Measurements from ENCODE around the gene CALCOCO2. TPM values are rescaled to one million over a fixed set of nuclear protein-coding genes. Genes with fewer than 3 reads are reported as not detected.

The CALCOCO2 gene
- total and polyA plus RNA-seq, 2 of the 13 experiments (the other 11 are each of a cell fraction or from before 2014, with no cell fraction given), result 72.9 to 111 TPM

DNA sequence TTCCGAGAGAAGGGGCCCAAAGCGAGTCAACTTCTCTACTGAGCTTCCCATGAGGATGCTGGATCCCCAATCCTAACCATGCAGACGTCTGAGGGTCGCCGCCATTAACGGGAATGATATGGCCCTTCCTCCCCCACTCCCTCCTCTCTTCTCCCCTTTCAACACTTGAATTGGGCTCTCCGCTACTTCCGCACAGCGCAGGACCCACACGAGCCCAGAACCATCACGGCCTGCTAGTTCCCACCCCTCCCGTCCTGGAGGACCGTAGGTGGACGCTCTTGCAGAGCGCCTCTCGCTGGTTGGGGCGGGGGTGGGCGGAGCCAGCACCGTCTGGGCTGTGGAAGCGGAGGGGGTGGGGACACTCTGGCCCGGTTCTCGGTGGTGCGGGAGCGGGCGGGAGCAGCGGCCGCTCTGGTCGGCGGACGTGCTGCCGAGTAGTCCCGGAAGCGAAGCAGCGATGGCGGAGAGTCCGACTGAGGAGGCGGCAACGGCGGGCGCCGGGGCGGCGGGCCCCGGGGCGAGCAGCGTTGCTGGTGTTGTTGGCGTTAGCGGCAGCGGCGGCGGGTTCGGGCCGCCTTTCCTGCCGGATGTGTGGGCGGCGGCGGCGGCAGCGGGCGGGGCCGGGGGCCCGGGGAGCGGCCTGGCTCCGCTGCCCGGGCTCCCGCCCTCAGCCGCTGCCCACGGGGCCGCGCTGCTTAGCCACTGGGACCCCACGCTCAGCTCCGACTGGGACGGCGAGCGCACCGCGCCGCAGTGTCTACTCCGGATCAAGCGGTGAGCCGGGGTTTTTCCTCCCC, 77.4 kb downstream of the CALCOCO2 start, which contains the start of gene UBE2Z (continued):
- peak; percentile 95 for TF ChIP-seq REPIN1 (CRISPR knock-in tag; IDR thresholded peaks at IDR 0.05; ENCODE audit: borderline replicate concordance, low read depth)
- no peak for TF ChIP-seq RAD51 (IDR thresholded peaks at IDR 0.05; ENCODE audit: borderline replicate concordance)
- TF ChIP-seq, protein P1, sequence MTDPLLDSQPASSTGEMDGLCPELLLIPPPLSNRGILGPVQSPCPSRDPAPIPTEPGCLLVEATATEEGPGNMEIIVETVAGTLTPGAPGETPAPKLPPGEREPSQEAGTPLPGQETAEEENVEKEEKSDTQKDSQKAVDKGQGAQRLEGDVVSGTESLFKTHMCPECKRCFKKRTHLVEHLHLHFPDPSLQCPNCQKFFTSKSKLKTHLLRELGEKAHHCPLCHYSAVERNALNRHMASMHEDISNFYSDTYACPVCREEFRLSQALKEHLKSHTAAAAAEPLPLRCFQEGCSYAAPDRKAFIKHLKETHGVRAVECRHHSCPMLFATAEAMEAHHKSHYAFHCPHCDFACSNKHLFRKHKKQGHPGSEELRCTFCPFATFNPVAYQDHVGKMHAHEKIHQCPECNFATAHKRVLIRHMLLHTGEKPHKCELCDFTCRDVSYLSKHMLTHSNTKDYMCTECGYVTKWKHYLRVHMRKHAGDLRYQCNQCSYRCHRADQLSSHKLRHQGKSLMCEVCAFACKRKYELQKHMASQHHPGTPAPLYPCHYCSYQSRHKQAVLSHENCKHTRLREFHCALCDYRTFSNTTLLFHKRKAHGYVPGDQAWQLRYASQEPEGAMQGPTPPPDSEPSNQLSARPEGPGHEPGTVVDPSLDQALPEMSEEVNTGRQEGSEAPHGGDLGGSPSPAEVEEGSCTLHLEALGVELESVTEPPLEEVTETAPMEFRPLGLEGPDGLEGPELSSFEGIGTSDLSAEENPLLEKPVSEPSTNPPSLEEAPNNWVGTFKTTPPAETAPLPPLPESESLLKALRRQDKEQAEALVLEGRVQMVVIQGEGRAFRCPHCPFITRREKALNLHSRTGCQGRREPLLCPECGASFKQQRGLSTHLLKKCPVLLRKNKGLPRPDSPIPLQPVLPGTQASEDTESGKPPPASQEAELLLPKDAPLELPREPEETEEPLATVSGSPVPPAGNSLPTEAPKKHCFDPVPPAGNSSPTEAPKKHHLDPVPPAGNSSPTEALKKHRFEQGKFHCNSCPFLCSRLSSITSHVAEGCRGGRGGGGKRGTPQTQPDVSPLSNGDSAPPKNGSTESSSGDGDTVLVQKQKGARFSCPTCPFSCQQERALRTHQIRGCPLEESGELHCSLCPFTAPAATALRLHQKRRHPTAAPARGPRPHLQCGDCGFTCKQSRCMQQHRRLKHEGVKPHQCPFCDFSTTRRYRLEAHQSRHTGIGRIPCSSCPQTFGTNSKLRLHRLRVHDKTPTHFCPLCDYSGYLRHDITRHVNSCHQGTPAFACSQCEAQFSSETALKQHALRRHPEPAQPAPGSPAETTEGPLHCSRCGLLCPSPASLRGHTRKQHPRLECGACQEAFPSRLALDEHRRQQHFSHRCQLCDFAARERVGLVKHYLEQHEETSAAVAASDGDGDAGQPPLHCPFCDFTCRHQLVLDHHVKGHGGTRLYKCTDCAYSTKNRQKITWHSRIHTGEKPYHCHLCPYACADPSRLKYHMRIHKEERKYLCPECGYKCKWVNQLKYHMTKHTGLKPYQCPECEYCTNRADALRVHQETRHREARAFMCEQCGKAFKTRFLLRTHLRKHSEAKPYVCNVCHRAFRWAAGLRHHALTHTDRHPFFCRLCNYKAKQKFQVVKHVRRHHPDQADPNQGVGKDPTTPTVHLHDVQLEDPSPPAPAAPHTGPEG (CRISPR knock-in tag; IDR thresholded peaks at IDR 0.05), result no peak; the same call in 1 of the 2 replicates
- peak; percentile 98 for TF ChIP-seq ZNF34 (CRISPR knock-in tag; IDR thresholded peaks at IDR 0.05; ENCODE audit: borderline replicate concordance)
- TF ChIP-seq ZNF549 (CRISPR knock-in tag; IDR thresholded peaks at IDR 0.05), result no peak
- TF ChIP-seq HMG20B (CRISPR knock-in tag; conservative IDR thresholded peaks at IDR 0.05), result no peak
- TF ChIP-seq, protein P2, sequence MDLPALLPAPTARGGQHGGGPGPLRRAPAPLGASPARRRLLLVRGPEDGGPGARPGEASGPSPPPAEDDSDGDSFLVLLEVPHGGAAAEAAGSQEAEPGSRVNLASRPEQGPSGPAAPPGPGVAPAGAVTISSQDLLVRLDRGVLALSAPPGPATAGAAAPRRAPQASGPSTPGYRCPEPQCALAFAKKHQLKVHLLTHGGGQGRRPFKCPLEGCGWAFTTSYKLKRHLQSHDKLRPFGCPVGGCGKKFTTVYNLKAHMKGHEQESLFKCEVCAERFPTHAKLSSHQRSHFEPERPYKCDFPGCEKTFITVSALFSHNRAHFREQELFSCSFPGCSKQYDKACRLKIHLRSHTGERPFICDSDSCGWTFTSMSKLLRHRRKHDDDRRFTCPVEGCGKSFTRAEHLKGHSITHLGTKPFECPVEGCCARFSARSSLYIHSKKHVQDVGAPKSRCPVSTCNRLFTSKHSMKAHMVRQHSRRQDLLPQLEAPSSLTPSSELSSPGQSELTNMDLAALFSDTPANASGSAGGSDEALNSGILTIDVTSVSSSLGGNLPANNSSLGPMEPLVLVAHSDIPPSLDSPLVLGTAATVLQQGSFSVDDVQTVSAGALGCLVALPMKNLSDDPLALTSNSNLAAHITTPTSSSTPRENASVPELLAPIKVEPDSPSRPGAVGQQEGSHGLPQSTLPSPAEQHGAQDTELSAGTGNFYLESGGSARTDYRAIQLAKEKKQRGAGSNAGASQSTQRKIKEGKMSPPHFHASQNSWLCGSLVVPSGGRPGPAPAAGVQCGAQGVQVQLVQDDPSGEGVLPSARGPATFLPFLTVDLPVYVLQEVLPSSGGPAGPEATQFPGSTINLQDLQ (CRISPR knock-in tag; IDR thresholded peaks at IDR 0.05), result no peak
- peak; percentile 95 for TF ChIP-seq KAT7 (CRISPR knock-in tag; IDR thresholded peaks at IDR 0.05; ENCODE audit: borderline replicate concordance)
- TF ChIP-seq ZEB1 (IDR thresholded peaks at IDR 0.05; ENCODE audit: insufficient replicate concordance, low read depth), result no peak
- TF ChIP-seq ZNF644 (CRISPR knock-in tag; IDR thresholded peaks at IDR 0.05; ENCODE audit: low read depth), result peak; percentile 67; the same call in 1 of the 2 replicates
- TF ChIP-seq TP53 (CRISPR knock-in tag; conservative IDR thresholded peaks at IDR 0.05), result peak; percentile 63; the same call in 1 of the 2 replicates
- peak; percentile 54; the same call in 1 of the 2 replicates for TF ChIP-seq ZNF652 (CRISPR knock-in tag; IDR thresholded peaks at IDR 0.05; ENCODE audit: borderline replicate concordance, low read depth)
- TF ChIP-seq PHF20 (CRISPR knock-in tag; IDR thresholded peaks at IDR 0.05), result peak; percentile 93
- TF ChIP-seq SIN3A (IDR thresholded peaks at IDR 0.05; ENCODE audit: borderline replicate concordance, low read depth, low read length), result peak; percentile 90; the same call in 1 of the 2 replicates
- TF ChIP-seq XBP1 (CRISPR knock-in tag; IDR thresholded peaks at IDR 0.05), result no peak
- TF ChIP-seq NFKBIZ (CRISPR knock-in tag; IDR thresholded peaks at IDR 0.05), result peak; percentile 85
- TF ChIP-seq, protein P3, sequence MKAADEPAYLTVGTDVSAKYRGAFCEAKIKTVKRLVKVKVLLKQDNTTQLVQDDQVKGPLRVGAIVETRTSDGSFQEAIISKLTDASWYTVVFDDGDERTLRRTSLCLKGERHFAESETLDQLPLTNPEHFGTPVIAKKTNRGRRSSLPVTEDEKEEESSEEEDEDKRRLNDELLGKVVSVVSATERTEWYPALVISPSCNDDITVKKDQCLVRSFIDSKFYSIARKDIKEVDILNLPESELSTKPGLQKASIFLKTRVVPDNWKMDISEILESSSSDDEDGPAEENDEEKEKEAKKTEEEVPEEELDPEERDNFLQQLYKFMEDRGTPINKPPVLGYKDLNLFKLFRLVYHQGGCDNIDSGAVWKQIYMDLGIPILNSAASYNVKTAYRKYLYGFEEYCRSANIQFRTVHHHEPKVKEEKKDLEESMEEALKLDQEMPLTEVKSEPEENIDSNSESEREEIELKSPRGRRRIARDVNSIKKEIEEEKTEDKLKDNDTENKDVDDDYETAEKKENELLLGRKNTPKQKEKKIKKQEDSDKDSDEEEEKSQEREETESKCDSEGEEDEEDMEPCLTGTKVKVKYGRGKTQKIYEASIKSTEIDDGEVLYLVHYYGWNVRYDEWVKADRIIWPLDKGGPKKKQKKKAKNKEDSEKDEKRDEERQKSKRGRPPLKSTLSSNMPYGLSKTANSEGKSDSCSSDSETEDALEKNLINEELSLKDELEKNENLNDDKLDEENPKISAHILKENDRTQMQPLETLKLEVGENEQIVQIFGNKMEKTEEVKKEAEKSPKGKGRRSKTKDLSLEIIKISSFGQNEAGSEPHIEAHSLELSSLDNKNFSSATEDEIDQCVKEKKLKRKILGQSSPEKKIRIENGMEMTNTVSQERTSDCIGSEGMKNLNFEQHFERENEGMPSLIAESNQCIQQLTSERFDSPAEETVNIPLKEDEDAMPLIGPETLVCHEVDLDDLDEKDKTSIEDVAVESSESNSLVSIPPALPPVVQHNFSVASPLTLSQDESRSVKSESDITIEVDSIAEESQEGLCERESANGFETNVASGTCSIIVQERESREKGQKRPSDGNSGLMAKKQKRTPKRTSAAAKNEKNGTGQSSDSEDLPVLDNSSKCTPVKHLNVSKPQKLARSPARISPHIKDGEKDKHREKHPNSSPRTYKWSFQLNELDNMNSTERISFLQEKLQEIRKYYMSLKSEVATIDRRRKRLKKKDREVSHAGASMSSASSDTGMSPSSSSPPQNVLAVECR (CRISPR knock-in tag; IDR thresholded peaks at IDR 0.05; ENCODE audit: borderline replicate concordance), result peak; percentile 95
